ENCODE data around the gene IL21.
"Not testable (repeated sequence)": the region's sequence is repeated elsewhere in the genome, so short reads cannot be mapped to it uniquely, and the experiment has no call there.

Gene IL21

DNA sequence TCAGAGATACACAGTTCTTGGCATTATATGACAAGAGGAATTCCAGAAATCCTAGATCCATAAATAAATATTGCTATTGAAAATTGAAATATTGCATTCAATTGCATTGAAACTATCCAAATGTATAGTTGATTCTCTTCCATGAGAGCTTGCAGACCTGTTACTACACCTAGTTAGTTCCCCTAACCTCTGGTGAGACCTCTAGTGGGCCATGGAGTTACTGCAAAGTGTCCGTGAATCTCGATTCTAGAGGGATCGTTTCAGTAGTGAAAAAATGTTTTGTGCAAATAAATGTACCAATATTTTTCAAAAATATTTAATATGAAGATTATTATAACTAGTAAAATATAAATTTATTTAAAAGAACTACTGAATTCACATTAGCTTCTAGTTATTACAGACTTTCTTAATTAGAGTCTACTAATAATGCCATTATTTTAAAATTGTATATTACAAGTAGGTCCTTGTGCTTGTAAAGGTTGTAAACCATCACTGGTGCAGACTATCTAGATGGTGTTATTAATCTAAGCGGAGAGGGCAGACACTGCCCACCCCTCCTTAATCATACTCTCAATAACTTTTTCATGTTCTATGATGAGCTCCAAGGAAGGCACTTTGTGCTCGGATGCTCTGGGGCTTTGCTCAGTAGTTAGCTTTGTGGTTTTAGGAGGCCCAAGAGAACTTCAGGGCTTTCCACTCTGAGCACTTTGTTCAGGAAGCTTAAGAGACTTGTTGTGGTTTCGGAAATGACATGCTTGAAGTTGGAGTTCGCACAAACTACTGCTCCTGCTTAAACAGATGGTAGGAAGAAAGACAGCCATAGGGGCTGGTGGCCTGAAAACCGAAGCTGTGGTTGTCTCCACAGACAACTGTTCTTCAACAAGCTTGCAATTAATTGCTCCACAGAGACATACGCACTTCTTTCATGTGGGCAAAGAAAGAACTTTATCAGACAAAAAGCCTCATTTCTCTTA, 42.8 kb downstream of the IL21 start:
- Histone ChIP-seq H3K4me1 (ENCODE audit: control insufficient read depth, low read length) (peaks cover 5% of the 10 kb centered on the region; the same call in 1 of the 2 replicates), H3F3A (ENCODE audit: control insufficient read depth, insufficient read depth) (no peaks in the 10 kb centered on the region), H3K9me2 (replicated peaks; ENCODE audit: control insufficient read depth, low read length) (no peaks in the 10 kb centered on the region), H3K4me3 (ENCODE audit: low read length) (no peak overlapping the region), H3K27ac (ENCODE audit: low read depth, low read length) (no peak overlapping the region), H3K27me3 (ENCODE audit: control insufficient read depth, low read length) (peaks cover 6% of the 10 kb centered on the region), H4K20me1 (ENCODE audit: control insufficient read depth, insufficient read depth, low read depth, low read length) (no peaks in the 10 kb centered on the region), H3K79me2 (ENCODE audit: control insufficient read depth, low read length) (no peaks in the 10 kb centered on the region), H3K36me3 (ENCODE audit: control insufficient read depth, low read length) (no peaks in the 10 kb centered on the region), H3K4me2 (ENCODE audit: low read length) (peak overlapping the region; percentile 13; the same call in 1 of the 2 replicates), H3K9me3 (ENCODE audit: control insufficient read depth, insufficient read depth, low read length) (no peaks in the 10 kb centered on the region)
- TF ChIP-seq, protein P1, sequence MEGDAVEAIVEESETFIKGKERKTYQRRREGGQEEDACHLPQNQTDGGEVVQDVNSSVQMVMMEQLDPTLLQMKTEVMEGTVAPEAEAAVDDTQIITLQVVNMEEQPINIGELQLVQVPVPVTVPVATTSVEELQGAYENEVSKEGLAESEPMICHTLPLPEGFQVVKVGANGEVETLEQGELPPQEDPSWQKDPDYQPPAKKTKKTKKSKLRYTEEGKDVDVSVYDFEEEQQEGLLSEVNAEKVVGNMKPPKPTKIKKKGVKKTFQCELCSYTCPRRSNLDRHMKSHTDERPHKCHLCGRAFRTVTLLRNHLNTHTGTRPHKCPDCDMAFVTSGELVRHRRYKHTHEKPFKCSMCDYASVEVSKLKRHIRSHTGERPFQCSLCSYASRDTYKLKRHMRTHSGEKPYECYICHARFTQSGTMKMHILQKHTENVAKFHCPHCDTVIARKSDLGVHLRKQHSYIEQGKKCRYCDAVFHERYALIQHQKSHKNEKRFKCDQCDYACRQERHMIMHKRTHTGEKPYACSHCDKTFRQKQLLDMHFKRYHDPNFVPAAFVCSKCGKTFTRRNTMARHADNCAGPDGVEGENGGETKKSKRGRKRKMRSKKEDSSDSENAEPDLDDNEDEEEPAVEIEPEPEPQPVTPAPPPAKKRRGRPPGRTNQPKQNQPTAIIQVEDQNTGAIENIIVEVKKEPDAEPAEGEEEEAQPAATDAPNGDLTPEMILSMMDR (IDR thresholded peaks at IDR 0.05; ENCODE audit: low read depth, low read length, poor library complexity, severe bottlenecking): peak; percentile 61
- no peak for TF ChIP-seq EZH2phosphoT487 (IDR thresholded peaks at IDR 0.05; ENCODE audit: borderline replicate concordance, low read length)

DNA sequence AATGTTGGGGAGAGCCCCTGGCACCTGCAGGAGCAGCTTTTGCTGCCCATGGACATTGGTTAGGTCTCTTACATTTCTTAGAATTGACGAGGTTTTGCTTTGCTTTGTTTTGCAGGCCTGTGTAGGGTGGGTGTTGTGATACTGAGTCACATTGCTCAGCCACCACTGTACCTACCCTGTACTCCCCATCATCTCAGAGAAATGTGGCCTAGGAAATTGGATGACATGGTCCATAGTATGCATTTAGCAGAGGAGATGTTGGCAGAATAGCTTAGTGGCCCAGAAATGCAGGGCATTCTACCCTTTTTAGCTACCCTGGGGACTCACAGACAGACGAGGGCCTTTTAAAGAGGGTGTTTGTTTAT, 43.7 kb downstream of the IL21 start:
- Histone ChIP-seq H3K4me1 (ENCODE audit: control insufficient read depth, low read length) (peaks cover 5% of the 10 kb centered on the region; the same call in 1 of the 2 replicates), H3K27ac (ENCODE audit: low read depth, low read length) (no peak overlapping the region), H3K79me2 (ENCODE audit: control insufficient read depth, low read length) (no peaks in the 10 kb centered on the region), H4K20me1 (ENCODE audit: control insufficient read depth, insufficient read depth, low read depth, low read length) (no peaks in the 10 kb centered on the region), H3K4me3 (ENCODE audit: low read length) (no peak overlapping the region), H3K9me3 (ENCODE audit: control insufficient read depth, insufficient read depth, low read length) (no peaks in the 10 kb centered on the region), H3F3A (ENCODE audit: control insufficient read depth, insufficient read depth) (no peaks in the 10 kb centered on the region), H3K9me2 (replicated peaks; ENCODE audit: control insufficient read depth, low read length) (no peaks in the 10 kb centered on the region), H3K4me2 (ENCODE audit: low read length) (no peak overlapping the region), H3K27me3 (ENCODE audit: control insufficient read depth, low read length) (peaks cover 6% of the 10 kb centered on the region), H3K36me3 (ENCODE audit: control insufficient read depth, low read length) (no peaks in the 10 kb centered on the region)
- TF ChIP-seq, protein P1 (IDR thresholded peaks at IDR 0.05; ENCODE audit: low read depth, low read length, poor library complexity, severe bottlenecking): peak; percentile 10
- no peak for TF ChIP-seq EZH2phosphoT487 (IDR thresholded peaks at IDR 0.05; ENCODE audit: borderline replicate concordance, low read length)

DNA sequence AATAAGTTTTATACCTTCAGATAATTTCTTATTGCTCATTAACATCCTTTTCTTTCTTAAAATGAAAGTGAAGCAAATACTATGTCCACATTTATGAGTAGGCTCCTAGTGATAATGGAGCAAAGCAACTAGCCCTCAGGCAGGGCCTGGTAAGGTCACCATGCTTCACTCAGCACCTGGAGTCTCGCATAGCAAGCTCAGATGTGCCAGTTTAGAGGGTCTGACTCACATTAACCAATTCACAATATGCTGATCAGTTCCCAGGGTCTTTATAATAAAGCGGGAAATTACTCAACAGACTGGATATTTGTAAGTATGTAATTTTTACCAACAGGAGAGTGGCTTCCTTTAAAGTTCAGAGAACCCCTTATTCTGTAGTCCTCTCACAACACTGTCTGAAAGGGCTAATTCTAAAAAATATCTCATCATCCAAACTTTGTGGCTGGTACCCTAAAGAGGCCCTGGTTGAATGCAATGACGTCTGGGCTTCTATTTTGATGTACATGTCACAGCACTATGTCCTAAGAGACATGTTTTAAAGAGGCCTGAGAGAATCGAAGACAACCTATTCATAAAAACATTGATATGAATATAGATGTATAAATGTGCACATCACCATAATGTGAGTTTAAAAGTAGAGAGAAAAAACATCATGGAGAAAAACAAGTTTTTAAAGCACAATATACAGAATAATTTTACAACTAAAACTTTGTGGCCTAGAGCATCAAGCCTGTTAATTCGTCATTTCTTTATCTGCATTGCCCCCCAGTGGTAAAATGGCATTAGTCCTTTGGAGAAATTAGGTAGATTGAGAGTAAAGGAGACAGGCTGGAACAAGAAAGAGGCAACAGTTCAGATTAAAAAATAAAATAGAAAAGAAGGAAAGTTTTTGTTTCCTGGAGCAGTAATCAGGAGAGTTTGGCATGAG, 44.3 kb downstream of the IL21 start:
- no peaks in the 10 kb centered on the region for H3F3A ChIP-seq (ENCODE audit: control insufficient read depth, insufficient read depth)
- H3K27ac ChIP-seq (ENCODE audit: low read depth, low read length): no peak overlapping the region
- no peaks in the 10 kb centered on the region for H3K9me3 ChIP-seq (ENCODE audit: control insufficient read depth, insufficient read depth, low read length)
- peaks cover 5% of the 10 kb centered on the region; the same call in 1 of the 2 replicates for H3K4me1 ChIP-seq (ENCODE audit: control insufficient read depth, low read length)
- H3K27me3 ChIP-seq (ENCODE audit: control insufficient read depth, low read length): peaks cover 6% of the 10 kb centered on the region
- no peaks in the 10 kb centered on the region for H3K36me3 ChIP-seq (ENCODE audit: control insufficient read depth, low read length)
- no peak for TF ChIP-seq EZH2phosphoT487 (IDR thresholded peaks at IDR 0.05; ENCODE audit: borderline replicate concordance, low read length)
- TF ChIP-seq, protein P1 (IDR thresholded peaks at IDR 0.05; ENCODE audit: low read depth, low read length, poor library complexity, severe bottlenecking): peak; percentile 55
- H3K4me3 ChIP-seq (ENCODE audit: low read length): no peak overlapping the region
- no peaks in the 10 kb centered on the region for H3K79me2 ChIP-seq (ENCODE audit: control insufficient read depth, low read length)
- no peak overlapping the region for H3K4me2 ChIP-seq (ENCODE audit: low read length)
- no peaks in the 10 kb centered on the region for H4K20me1 ChIP-seq (ENCODE audit: control insufficient read depth, insufficient read depth, low read depth, low read length)
- no peaks in the 10 kb centered on the region for H3K9me2 ChIP-seq (replicated peaks; ENCODE audit: control insufficient read depth, low read length)

DNA sequence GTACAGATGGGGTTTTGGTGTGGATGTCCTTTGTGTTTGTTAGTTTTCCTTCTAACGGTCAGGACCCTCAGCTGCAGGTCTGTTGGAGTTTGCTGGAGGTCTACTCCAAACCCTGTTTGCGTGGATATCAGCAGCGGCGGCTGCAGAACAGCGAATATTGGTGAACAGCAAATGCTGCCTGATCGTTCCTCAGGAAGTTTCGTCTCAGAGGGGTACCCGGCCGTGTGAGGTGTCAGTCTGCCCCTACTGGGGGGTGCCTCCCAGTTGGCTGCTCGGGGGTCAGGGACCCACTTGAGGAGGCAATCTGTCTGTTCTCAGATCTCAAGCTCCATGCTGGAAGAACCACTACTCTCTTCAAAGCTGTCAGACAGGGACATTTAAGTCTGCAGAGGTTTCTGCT, 46.5 kb downstream of the IL21 start:
- not testable (repeated sequence) for H3K4me3 ChIP-seq (ENCODE audit: low read length); H4K20me1 ChIP-seq (ENCODE audit: control insufficient read depth, insufficient read depth, low read depth, low read length); H3K9me3 ChIP-seq (ENCODE audit: control insufficient read depth, insufficient read depth, low read length); H3K27ac ChIP-seq (ENCODE audit: low read depth, low read length); H3K9me2 ChIP-seq (replicated peaks; ENCODE audit: control insufficient read depth, low read length); H3K4me1 ChIP-seq (ENCODE audit: control insufficient read depth, low read length); H3K4me2 ChIP-seq (ENCODE audit: low read length); H3K36me3 ChIP-seq (ENCODE audit: control insufficient read depth, low read length); H3K27me3 ChIP-seq (ENCODE audit: control insufficient read depth, low read length); H3K79me2 ChIP-seq (ENCODE audit: control insufficient read depth, low read length); H3F3A ChIP-seq (ENCODE audit: control insufficient read depth, insufficient read depth)
